Adrenal gland (tissue), 12 donors: Measurements from ENCODE around the gene HOXA10. TPM values are rescaled to one million over a fixed set of nuclear protein-coding genes. Genes with fewer than 3 reads are reported as not detected.

ENCODE experiments used
- DNase-seq, 7 donors: peaks; one replicate each; pipeline ENCODE4 v3.0.0-alpha.2; 2019 to 2020
- H3K27ac ChIP-seq, 5 donors: fragments of 200-600 bp; sonication (generic) in 4 of 5; 1 replicate in 3 of 5; 2 replicates in 2 of 5; pipeline versions ENCODE4 v1.5.1 to v1.8.0; 2016 to 2020; ENCODE audit warnings: mild to moderate bottlenecking in 1 of 5
- H3K27me3 ChIP-seq: fragments of 200-600 bp; 2 replicates; pipeline ENCODE4 v1.8.0; 2021
- H3K36me3 ChIP-seq, 2 donors: fragments of 200-600 bp; replicated peaks in 1 of 2; 1 replicate in 1 of 2; 2 replicates in 1 of 2; pipeline versions ENCODE4 v1.5.1 to v1.8.0; 2018 to 2022
- H3K4me1 ChIP-seq, 2 donors: fragments of 200-600 bp; replicated peaks in 1 of 2; 1 replicate in 1 of 2; 2 replicates in 1 of 2; pipeline versions ENCODE4 v1.5.1 to v1.8.0; 2018 to 2021
- H3K4me3 ChIP-seq, 4 donors: fragments of 200-600 bp; sonication (generic) in 3 of 4; one replicate each; pipeline ENCODE4 v1.5.1; 2016 to 2018
- H3K9me3 ChIP-seq, 3 donors: fragments of 200-600 bp; sonication (generic) in 1 of 3; replicated peaks in 1 of 3; 1 replicate in 2 of 3; 2 replicates in 1 of 3; pipeline versions ENCODE4 v1.5.1 to v1.8.0; 2016 to 2021
- CTCF ChIP-seq, 6 experiments: fragments of 450-650 bp in 4 of 6; fragments of 200-600 bp in 2 of 6; sonication (generic) in 1 of 6; IDR thresholded peaks; 1 replicate in 5 of 6; 2 replicates in 1 of 6; pipeline versions ENCODE4 v1.5.1 to v1.8.0; 2016 to 2021; ENCODE audit warnings: antibody characterized with exemption in 6 of 6, mild to moderate bottlenecking in 2 of 6, moderate library complexity in 1 of 6
- POLR2A ChIP-seq, 2 donors: fragments of 450-650 bp; IDR thresholded peaks; one replicate each; pipeline ENCODE4 v1.6.1; 2017; ENCODE audit warnings: antibody characterized with exemption in 2 of 2, mild to moderate bottlenecking in 2 of 2, moderate library complexity in 1 of 2
- WGBS, 4 donors: extraction: QIAGEN DNeasy Blood & Tissue Kit in 2 of 4; methylation state at CpG; one replicate each; pipeline versions ENCODE4 v1.1.5 to v1.1.7; 2013 to 2017; 5-methylcytosine and 5-hydroxymethylcytosine counted together
- intact Hi-C, 2 donors: fragments of 100-400 bp; cut with DNase I; formaldehyde crosslinking; loops; one replicate each; pipeline versions ENCODE4 v1.14.1 to v1.15.0; 2022 to 2023
- polyA plus RNA-seq, 3 donors: library from polyadenylated mRNA; stranded (reverse); fragments of 200-250 nt in 2 of 3; fragments of 350-450 nt in 1 of 3; fragmentation: Illumina TruSeq in 1 of 3; extraction: RNeasy Lipid Tissue Mini Kit (QIAGEN cat#74804) in 1 of 3; gene quantifications; one replicate each; pipeline ENCODE4 v1.2.3, GENCODE V29; 2013 to 2014
- total RNA-seq, 9 donors: library from RNA; depleted of rRNA in 4 of 9; stranded (reverse); fragments of >200 nt in 4 of 9; fragments of 120-200 nt in 1 of 9; fragmentation: NEBNext Ultra II Directional in 1 of 9; extraction: Animal tissue kit (Norgen Biotek cat#: 25700) in 1 of 9; gene quantifications; one replicate each; pipeline versions ENCODE4 v1.1.0 to v1.2.4, GENCODE V29; 2013 to 2023
- donor health status: healthy with polysubstance abuse.
- donor health status: Bipolar disorder and iron deficiency.
- donor health status: DM: yes; HTN: yes; CAD: no.
- donor health status: DM: no; HTN: no; CAD: no.
- donor health status: DM: no; HTN: no; CAD: no.
- donor health status: DM: yes; HTN: yes; CAD: no.

HOXA10 gene
- total and polyA plus RNA-seq, 12 donors, result 0.11 to 14.7 (median 11.3) TPM

GRCh38 chr7:27210441-27211083 lies 36.4 kb upstream of the HOXA10 start:
- no peak overlapping the region for H3K27ac ChIP-seq
- H3K36me3 ChIP-seq, result no peaks in the 10 kb centered on the region
- intact Hi-C loops, result loop anchor here in 1 of 2 donors (10.0 kb wide), 1 partner anchor 384 kb away; no protein-coding TSS in a partner anchor
- TF ChIP-seq POLR2A (IDR thresholded peaks at IDR 0.05) (no peak), CTCF (IDR thresholded peaks at IDR 0.05) (peak; percentile 63 to 85 (median 74))
- peaks cover 73% of the 10 kb centered on the region for H3K27me3 ChIP-seq
- peak overlapping the region in 1 of 4 donors; percentile 50 for H3K4me3 ChIP-seq
- no peaks in the 10 kb centered on the region for H3K9me3 ChIP-seq
- peaks cover 0 to 4% of the 10 kb centered on the region in 2 donors for H3K4me1 ChIP-seq
- 14 to 20% (median 18%) methylated on average over 24 to 32 of the region's 32 CpGs for WGBS, 4 donors
- peak in 6 of 7 donors; percentile 51 to 78 (median 62) for DNase-seq

GRCh38 chr7:27209933-27210440 lies 35.9 kb upstream of the HOXA10 start:
- H3K4me1 ChIP-seq, result peaks cover 0 to 10% of the 10 kb centered on the region in 2 donors
- H3K4me3 ChIP-seq, result peak overlapping the region in 1 of 4 donors; percentile 50
- intact Hi-C loops, result loop anchor here (10.0 kb wide), 3 partner anchors 365 to 805 kb away; no protein-coding TSS in a partner anchor
- no peaks in the 10 kb centered on the region for H3K36me3 ChIP-seq
- H3K27ac ChIP-seq, result no peak overlapping the region
- WGBS, 4 donors, result 41 to 54% (median 49%) methylated on average over 9 to 11 of the region's 11 CpGs
- H3K27me3 ChIP-seq, result peaks cover 79% of the 10 kb centered on the region
- no peak for DNase-seq
- TF ChIP-seq CTCF (IDR thresholded peaks at IDR 0.05), result no peak
- TF ChIP-seq POLR2A (IDR thresholded peaks at IDR 0.05), result no peak
- H3K9me3 ChIP-seq, result no peaks in the 10 kb centered on the region

DNA sequence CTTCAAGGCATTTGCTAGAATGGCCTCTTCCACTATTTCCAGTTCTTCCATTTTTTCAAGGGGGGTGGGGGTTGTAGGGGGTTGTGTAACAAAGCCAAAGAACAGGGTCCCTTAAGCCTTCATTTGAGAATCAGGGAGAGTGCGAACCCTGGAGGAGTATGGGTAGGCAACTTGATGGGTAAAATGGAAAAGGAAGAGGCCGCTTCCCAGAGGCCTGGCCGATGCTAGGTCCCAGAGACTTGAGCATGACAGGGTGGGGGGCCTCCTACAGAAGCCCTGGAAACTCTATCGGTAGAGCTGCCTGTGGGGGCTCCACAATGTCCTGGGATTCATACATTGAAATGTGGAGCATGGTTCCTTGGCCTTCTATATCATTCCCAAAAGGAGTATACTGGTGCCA lies 34.9 kb upstream of the HOXA10 start:
- Histone ChIP-seq H3K27ac (no peak overlapping the region), H3K4me3 (no peak overlapping the region), H3K4me1 (peaks cover 0 to 11% of the 10 kb centered on the region in 2 donors), H3K9me3 (no peaks in the 10 kb centered on the region), H3K36me3 (no peaks in the 10 kb centered on the region), H3K27me3 (peaks cover 82% of the 10 kb centered on the region)
- 80 to 84% (median 82%) methylated on average over 4 of the region's 4 CpGs for WGBS, 4 donors
- intact Hi-C loops, result loop anchor here (10.0 kb wide), 2 partner anchors 366 to 806 kb away; no protein-coding TSS in a partner anchor
- no peak for DNase-seq
- no peak for TF ChIP-seq CTCF (IDR thresholded peaks at IDR 0.05)
- no peak for TF ChIP-seq POLR2A (IDR thresholded peaks at IDR 0.05)

DNA sequence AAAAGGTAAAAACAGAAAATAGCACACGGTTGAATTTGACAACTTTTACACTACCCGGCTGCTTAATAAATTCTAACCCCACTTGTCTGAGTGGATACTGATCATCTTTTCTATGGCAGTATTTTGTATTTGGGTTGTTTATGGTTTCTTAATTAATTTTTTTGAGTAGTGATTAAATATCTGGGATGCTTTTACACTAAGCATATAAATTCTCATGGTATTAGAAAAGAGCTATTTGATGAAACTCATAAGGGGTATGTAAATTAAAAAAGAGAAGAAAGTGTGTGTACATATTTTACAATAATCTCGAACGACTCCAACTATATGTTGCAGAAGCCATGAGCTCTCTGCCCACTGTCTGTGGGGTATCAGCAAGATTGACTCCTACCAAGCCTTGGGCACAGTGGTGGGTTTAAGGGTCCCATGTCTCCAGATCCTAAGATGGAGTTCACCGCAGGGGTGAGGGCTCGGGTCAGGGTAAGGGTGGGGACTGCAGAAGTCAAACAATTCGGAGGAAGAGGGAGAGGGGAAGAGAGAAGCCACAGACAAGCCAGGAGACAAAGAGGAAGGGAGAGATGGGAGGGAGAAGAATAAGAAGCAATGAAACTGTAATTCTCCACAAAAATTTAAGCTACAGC lies 33.3 kb upstream of the HOXA10 start:
- 54 to 62% (median 57%) methylated on average over 7 of the region's 7 CpGs for WGBS, 4 donors

More for the DNA sequence above, 33.3 kb upstream of the HOXA10 start:
- Histone ChIP-seq H3K36me3 (no peaks in the 10 kb centered on the region), H3K4me3 (no peak overlapping the region), H3K9me3 (no peaks in the 10 kb centered on the region), H3K27me3 (peaks cover 81% of the 10 kb centered on the region), H3K27ac (no peak overlapping the region), H3K4me1 (peaks cover 0 to 11% of the 10 kb centered on the region in 2 donors)
- DNase-seq, result no peak
- TF ChIP-seq POLR2A (IDR thresholded peaks at IDR 0.05), result no peak
- TF ChIP-seq CTCF (IDR thresholded peaks at IDR 0.05), result no peak
- intact Hi-C loops, result loop anchor here (10.0 kb wide), 2 partner anchors 367 to 807 kb away; no protein-coding TSS in a partner anchor
